ENCODE data around the gene PRRX2. TPM values are rescaled to one million over a fixed set of nuclear protein-coding genes. Genes with fewer than 3 reads are reported as not detected.

PRRX2 gene
- total and polyA plus RNA-seq, 7 donors, result 0.46 to 4.7 (median 2.0) TPM; not detected in 1

DNA sequence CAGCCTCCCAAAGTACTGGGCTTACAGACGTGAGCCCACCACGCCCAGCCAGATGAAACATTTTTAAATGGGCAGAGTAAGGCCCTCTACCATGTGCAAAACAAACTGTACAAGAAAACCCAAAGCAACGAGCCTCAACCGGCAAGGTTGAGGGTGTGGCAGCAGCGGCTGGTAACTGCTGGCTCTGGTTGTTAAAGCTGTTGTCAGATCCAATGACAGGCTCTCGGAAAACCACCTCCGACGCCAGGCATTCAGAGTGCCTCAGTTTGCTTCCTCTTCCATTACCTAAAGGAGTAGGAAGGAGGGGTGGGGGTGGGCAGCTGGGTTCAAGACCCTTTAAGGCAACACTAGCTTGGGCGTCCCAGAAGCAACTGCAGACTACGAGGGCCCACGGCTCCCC lies 21.1 kb upstream of the PRRX2 start:
- Histone ChIP-seq H3K36me3 (peaks cover 0 to 1% (median 0%) of the 10 kb centered on the region in 4 donors), H3K27ac (no peak overlapping the region), H3K4me3 (no peak overlapping the region), H3K9me3 (no peaks in the 10 kb centered on the region), H3K27me3 (no peaks in the 10 kb centered on the region), H3K4me1 (peaks cover 0 to 28% (median 23%) of the 10 kb centered on the region in 4 donors)
- DNase-seq, result no peak
- WGBS, 2 donors, result 29 to 67% methylated on average over 11 of the region's 11 CpGs
- intact Hi-C loops (cut with DNase I), result no loop called here
- TF ChIP-seq, protein P1, sequence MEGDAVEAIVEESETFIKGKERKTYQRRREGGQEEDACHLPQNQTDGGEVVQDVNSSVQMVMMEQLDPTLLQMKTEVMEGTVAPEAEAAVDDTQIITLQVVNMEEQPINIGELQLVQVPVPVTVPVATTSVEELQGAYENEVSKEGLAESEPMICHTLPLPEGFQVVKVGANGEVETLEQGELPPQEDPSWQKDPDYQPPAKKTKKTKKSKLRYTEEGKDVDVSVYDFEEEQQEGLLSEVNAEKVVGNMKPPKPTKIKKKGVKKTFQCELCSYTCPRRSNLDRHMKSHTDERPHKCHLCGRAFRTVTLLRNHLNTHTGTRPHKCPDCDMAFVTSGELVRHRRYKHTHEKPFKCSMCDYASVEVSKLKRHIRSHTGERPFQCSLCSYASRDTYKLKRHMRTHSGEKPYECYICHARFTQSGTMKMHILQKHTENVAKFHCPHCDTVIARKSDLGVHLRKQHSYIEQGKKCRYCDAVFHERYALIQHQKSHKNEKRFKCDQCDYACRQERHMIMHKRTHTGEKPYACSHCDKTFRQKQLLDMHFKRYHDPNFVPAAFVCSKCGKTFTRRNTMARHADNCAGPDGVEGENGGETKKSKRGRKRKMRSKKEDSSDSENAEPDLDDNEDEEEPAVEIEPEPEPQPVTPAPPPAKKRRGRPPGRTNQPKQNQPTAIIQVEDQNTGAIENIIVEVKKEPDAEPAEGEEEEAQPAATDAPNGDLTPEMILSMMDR (IDR thresholded peaks at IDR 0.05), result no peak
- TF ChIP-seq POLR2AphosphoS5 (IDR thresholded peaks at IDR 0.05), result no peak
- no peak for TF ChIP-seq POLR2A (IDR thresholded peaks at IDR 0.05)
- TF ChIP-seq EP300 (IDR thresholded peaks at IDR 0.05), result no peak

DNA sequence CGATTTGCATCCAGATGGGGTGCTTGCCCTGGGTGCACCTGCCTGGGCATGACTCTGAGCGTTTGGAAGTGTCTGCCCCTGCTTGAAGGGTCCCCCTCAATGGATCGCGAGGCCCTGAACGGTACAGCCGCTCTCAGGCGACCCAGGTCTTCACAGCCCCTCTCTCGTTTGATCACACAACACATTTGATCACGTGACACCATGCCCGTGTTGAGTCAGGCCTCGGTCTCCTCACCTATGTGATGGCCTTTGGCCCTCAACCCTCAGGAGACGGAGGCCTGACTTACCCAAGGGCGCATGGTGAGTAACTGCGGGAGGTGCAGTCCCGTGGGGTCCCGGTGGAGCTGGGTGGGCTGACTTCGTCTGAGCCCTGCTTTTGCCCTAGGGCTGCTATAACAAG lies 20.5 kb upstream of the PRRX2 start:
- no peaks in the 10 kb centered on the region for H3K27me3 ChIP-seq
- TF ChIP-seq POLR2AphosphoS5 (IDR thresholded peaks at IDR 0.05), result no peak
- no peak for TF ChIP-seq EP300 (IDR thresholded peaks at IDR 0.05)
- TF ChIP-seq, protein P1 (IDR thresholded peaks at IDR 0.05), result no peak
- TF ChIP-seq POLR2A (IDR thresholded peaks at IDR 0.05), result no peak
- peaks cover 0 to 23% (median 19%) of the 10 kb centered on the region in 4 donors for H3K4me1 ChIP-seq
- intact Hi-C loops (cut with DNase I), result no loop called here
- DNase-seq, result no peak
- WGBS, 2 donors, result 78 to 83% methylated on average over 17 of the region's 17 CpGs
- H3K9me3 ChIP-seq, result no peaks in the 10 kb centered on the region
- H3K27ac ChIP-seq, result no peak overlapping the region
- no peak overlapping the region for H3K4me3 ChIP-seq
- H3K36me3 ChIP-seq, result no peaks in the 10 kb centered on the region

DNA sequence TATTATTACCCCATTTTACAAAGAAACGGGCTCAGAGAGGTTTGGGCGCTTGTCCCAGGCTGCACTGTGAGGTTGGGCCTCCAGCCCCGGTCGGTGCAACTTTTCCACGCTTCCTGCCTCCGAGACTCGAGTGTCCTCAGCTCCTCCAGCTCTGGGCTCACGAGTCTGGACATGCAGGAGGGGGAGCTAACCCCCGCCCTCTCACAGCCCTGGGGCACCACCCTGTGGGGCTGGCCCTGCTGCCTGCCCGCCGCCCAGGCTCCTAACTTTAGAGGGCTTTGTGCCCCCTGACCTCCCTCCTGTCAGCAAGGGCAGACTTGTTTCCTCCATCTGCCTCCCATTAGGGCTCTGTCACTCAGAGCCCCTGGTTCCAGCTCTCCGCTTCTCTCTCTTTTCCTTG lies 19.2 kb upstream of the PRRX2 start:
- Histone ChIP-seq H3K27me3 (no peaks in the 10 kb centered on the region), H3K36me3 (no peaks in the 10 kb centered on the region), H3K4me1 (peaks cover 0 to 10% (median 5%) of the 10 kb centered on the region in 4 donors), H3K4me3 (no peak overlapping the region), H3K27ac (no peak overlapping the region), H3K9me3 (no peaks in the 10 kb centered on the region)
- DNase-seq, result no peak
- TF ChIP-seq, protein P1 (IDR thresholded peaks at IDR 0.05), result no peak
- TF ChIP-seq POLR2A (IDR thresholded peaks at IDR 0.05) (no peak), POLR2AphosphoS5 (IDR thresholded peaks at IDR 0.05) (no peak), EP300 (IDR thresholded peaks at IDR 0.05) (no peak)
- 84 to 88% methylated on average over 12 of the region's 12 CpGs for WGBS, 2 donors
- intact Hi-C loops (cut with DNase I), result no loop called here

DNA sequence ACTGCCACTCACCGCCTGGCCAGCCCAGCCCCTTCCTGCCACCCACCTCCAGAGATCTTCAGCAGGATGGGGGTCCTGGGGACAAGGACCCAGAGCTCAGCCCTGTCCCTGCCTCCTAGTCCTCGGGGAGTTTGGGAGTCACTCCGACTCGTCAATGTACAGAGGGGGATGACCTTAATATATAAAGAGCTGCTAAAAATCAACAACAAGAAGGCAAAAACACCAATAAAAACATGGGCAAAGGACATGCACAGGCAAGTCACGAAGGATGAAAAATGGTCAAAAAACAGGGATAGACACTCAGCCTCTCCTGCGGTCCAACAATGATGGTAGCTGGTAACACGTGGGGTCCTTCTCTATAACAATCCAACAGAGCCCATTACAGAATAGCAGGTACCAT lies 18.8 kb upstream of the PRRX2 start:
- intact Hi-C loops (cut with DNase I), result no loop called here
- WGBS, 2 donors, result 94 to 95% methylated on average over 7 of the region's 7 CpGs
- Histone ChIP-seq H3K9me3 (no peaks in the 10 kb centered on the region), H3K27me3 (no peaks in the 10 kb centered on the region), H3K4me3 (no peak overlapping the region), H3K4me1 (peaks cover 0 to 6% (median 2%) of the 10 kb centered on the region in 4 donors), H3K36me3 (no peaks in the 10 kb centered on the region), H3K27ac (no peak overlapping the region)
- no peak for DNase-seq
- TF ChIP-seq EP300 (IDR thresholded peaks at IDR 0.05), result no peak
- no peak for TF ChIP-seq POLR2A (IDR thresholded peaks at IDR 0.05)
- TF ChIP-seq, protein P1 (IDR thresholded peaks at IDR 0.05), result no peak
- no peak for TF ChIP-seq POLR2AphosphoS5 (IDR thresholded peaks at IDR 0.05)

DNA sequence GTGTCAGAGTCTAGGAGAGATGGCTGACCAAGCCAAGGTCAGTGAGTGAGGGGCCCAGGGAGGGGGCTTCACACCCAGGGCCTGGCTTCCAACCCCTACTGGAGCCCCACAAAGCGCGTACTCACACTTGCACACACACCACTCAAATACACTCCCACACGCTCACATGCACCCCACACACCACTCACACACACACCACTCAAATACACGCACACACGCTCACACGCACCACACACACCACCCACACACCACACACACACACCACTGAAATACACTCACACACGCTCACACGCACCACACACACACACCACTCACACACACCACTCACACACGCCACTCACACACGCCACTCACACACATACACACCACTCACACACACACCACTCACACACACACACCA lies 17.8 kb upstream of the PRRX2 start:
- no peaks in the 10 kb centered on the region for H3K36me3 ChIP-seq
- H3K27me3 ChIP-seq, result no peaks in the 10 kb centered on the region
- intact Hi-C loops (cut with DNase I), result no loop called here
- DNase-seq, result no peak
- TF ChIP-seq POLR2AphosphoS5 (IDR thresholded peaks at IDR 0.05) (no peak), EP300 (IDR thresholded peaks at IDR 0.05) (no peak)
- peaks cover 0 to 3% (median under 1%) of the 10 kb centered on the region in 4 donors for H3K4me1 ChIP-seq
- WGBS, 2 donors, result 87 to 90% methylated on average over 10 of the region's 10 CpGs
- no peak overlapping the region for H3K4me3 ChIP-seq
- H3K9me3 ChIP-seq, result no peaks in the 10 kb centered on the region
- H3K27ac ChIP-seq, result no peak overlapping the region

All from sigmoid colon (tissue), 7 donors.